Smooth muscle cell (in vitro differentiated cells): ENCODE measurements around the gene CDH18. TPM values are rescaled to one million over a fixed set of nuclear protein-coding genes. Genes with fewer than 3 reads are reported as not detected.
A peak's percentile ranks its signal among the peaks of the same experiment; 100 is the strongest.

ENCODE experiments used
- DNase-seq: peaks from one replicate; lab custom pipeline; 2025; ENCODE audit not compliant: unreplicated experiment; lab: John Stamatoyannopoulos, UW
- H2AFZ ChIP-seq: fragments of 200-600 bp; sonication (generic); 2 replicates; pipeline ENCODE4 v1.6.0; 2016; ENCODE audit warnings: antibody characterized with exemption, low read depth, mild to moderate bottlenecking
- H3F3A ChIP-seq: fragments of 200-600 bp; sonication (generic); 2 replicates; pipeline ENCODE4 v1.6.0; 2017; ENCODE audit warnings: antibody characterized with exemption, low read depth
- H3K27ac ChIP-seq: fragments of 200-600 bp; sonication (generic); 2 replicates; pipeline ENCODE4 v1.5.1; 2016; ENCODE audit warnings: low read depth, mild to moderate bottlenecking
- H3K27me3 ChIP-seq: fragments of 200-600 bp; sonication (generic); 2 replicates; pipeline ENCODE4 v1.6.1; 2016; ENCODE audit warnings: low read depth, mild to moderate bottlenecking
- H3K36me3 ChIP-seq: fragments of 200-600 bp; sonication (generic); 2 replicates; pipeline ENCODE4 v1.5.1; 2016; ENCODE audit warnings: low read depth
- H3K4me1 ChIP-seq: fragments of 200-600 bp; sonication (generic); 2 replicates; pipeline ENCODE4 v1.5.1; 2016; ENCODE audit warnings: low read depth
- H3K4me2 ChIP-seq: fragments of 200-600 bp; sonication (generic); 2 replicates; pipeline ENCODE4 v1.6.0; 2016; ENCODE audit warnings: mild to moderate bottlenecking
- H3K4me3 ChIP-seq: fragments of 200-600 bp; sonication (generic); 2 replicates; pipeline ENCODE4 v1.5.1; 2016; ENCODE audit warnings: mild to moderate bottlenecking
- H3K79me2 ChIP-seq: fragments of 200-600 bp; sonication (generic); 2 replicates; pipeline ENCODE4 v1.6.0; 2016; ENCODE audit warnings: low read depth, mild to moderate bottlenecking
- H3K9ac ChIP-seq: fragments of 200-600 bp; sonication (generic); 2 replicates; pipeline ENCODE4 v1.6.0; 2016; ENCODE audit warnings: low read depth
- H3K9me3 ChIP-seq: fragments of 200-600 bp; sonication (generic); replicated peaks from 2 replicates; pipeline ENCODE4 v1.5.1; 2016; ENCODE audit warnings: low read depth
- H4K20me1 ChIP-seq: fragments of 200-600 bp; sonication (generic); 2 replicates; pipeline ENCODE4 v1.6.0; 2016; ENCODE audit warnings: low read depth
- WGBS: methylation state at CpG from one replicate; pipeline ENCODE4 v1.1.7; 2016; ENCODE audit warnings: low lambda C conversion rate; 5-methylcytosine and 5-hydroxymethylcytosine counted together
- polyA plus RNA-seq: library from polyadenylated mRNA; unstranded; fragments of >200 nt; fragmentation: Nextera tagmentation; extraction: Ambion mirVana; gene quantifications from 2 replicates; pipeline ENCODE4 v1.2.1, GENCODE V29; 2016
- total RNA-seq: library from RNA; depleted of rRNA; stranded (reverse); fragments of >200 nt; gene quantifications from 2 replicates; pipeline ENCODE4 v1.2.3, GENCODE V29; 2014
- TF ChIP-seq, protein P1 (sequence below): fragments of 200-600 bp; sonication (generic); IDR thresholded peaks from 2 replicates; pipeline ENCODE4 v1.5.1; 2017; ENCODE audit warnings: borderline replicate concordance, mild to moderate bottlenecking, antibody characterized with exemption; ENCODE audit not compliant: insufficient read depth, poor library complexity, severe bottlenecking

The CDH18 gene
- total and polyA plus RNA-seq, 2 experiments from 2014 or later = 0.13 TPM; not detected in 1

DNA sequence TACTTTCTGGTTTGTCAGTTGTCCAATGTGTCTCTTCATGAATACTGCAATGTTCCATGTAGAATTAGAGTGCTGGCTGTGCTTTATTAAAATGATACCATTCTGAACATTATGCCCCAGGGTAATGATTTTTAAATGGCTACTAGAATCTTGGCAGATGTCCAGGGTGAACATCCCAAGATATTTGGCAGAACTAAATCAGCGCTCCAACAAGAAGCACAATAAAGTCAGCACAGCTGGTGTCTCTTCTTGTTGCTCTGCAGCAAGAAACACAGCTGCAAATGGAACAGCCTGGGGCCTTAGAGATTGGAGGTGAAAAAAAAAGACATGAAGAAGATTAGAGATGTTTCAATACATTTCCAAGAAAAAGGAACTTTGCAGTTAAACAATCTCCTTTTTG is 248.3 kb downstream of the CDH18 start:
- Histone ChIP-seq H2AFZ (no peak overlapping the region), H3K9me3 (no peaks in the 10 kb centered on the region), H4K20me1 (no peaks in the 10 kb centered on the region), H3F3A (no peaks in the 10 kb centered on the region), H3K4me2 (no peak overlapping the region), H3K79me2 (no peaks in the 10 kb centered on the region), H3K27me3 (no peaks in the 10 kb centered on the region), H3K4me3 (no peak overlapping the region), H3K27ac (no peak overlapping the region), H3K36me3 (no peaks in the 10 kb centered on the region), H3K4me1 (no peaks in the 10 kb centered on the region), H3K9ac (no peak overlapping the region)
- WGBS = 64% methylated on average over 1 of the region's 1 CpG
- no peak for DNase-seq
- TF ChIP-seq, protein P1, sequence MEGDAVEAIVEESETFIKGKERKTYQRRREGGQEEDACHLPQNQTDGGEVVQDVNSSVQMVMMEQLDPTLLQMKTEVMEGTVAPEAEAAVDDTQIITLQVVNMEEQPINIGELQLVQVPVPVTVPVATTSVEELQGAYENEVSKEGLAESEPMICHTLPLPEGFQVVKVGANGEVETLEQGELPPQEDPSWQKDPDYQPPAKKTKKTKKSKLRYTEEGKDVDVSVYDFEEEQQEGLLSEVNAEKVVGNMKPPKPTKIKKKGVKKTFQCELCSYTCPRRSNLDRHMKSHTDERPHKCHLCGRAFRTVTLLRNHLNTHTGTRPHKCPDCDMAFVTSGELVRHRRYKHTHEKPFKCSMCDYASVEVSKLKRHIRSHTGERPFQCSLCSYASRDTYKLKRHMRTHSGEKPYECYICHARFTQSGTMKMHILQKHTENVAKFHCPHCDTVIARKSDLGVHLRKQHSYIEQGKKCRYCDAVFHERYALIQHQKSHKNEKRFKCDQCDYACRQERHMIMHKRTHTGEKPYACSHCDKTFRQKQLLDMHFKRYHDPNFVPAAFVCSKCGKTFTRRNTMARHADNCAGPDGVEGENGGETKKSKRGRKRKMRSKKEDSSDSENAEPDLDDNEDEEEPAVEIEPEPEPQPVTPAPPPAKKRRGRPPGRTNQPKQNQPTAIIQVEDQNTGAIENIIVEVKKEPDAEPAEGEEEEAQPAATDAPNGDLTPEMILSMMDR = no peak

DNA sequence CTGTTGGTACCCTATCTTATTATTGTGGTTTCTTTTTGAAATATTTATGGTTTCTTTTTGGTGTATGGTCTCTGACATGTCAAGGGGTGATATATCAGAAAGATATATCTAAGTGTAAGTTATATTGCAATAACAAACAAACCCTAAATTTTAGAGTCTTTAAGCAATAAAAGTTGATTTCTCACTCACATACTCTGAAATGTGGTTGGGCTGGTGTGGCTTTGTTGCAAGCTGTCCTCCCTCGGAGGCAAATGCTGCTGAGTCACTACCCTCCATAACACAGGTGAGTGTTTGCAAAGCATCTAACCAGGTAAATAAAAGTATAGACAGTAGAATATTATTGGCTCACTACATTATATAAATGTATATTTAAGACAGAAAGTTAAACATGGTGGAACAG is 253.2 kb downstream of the CDH18 start:
- Histone ChIP-seq H3F3A (no peaks in the 10 kb centered on the region), H3K27me3 (no peaks in the 10 kb centered on the region), H2AFZ (no peak overlapping the region), H3K9ac (no peak overlapping the region), H3K36me3 (no peaks in the 10 kb centered on the region), H3K27ac (no peak overlapping the region), H3K4me3 (no peak overlapping the region), H3K9me3 (no peaks in the 10 kb centered on the region), H4K20me1 (no peaks in the 10 kb centered on the region), H3K4me1 (no peaks in the 10 kb centered on the region), H3K79me2 (no peaks in the 10 kb centered on the region), H3K4me2 (no peak overlapping the region)
- WGBS = 47% methylated on average over 1 of the region's 1 CpG
- no peak for DNase-seq
- TF ChIP-seq, protein P1 = no peak

DNA sequence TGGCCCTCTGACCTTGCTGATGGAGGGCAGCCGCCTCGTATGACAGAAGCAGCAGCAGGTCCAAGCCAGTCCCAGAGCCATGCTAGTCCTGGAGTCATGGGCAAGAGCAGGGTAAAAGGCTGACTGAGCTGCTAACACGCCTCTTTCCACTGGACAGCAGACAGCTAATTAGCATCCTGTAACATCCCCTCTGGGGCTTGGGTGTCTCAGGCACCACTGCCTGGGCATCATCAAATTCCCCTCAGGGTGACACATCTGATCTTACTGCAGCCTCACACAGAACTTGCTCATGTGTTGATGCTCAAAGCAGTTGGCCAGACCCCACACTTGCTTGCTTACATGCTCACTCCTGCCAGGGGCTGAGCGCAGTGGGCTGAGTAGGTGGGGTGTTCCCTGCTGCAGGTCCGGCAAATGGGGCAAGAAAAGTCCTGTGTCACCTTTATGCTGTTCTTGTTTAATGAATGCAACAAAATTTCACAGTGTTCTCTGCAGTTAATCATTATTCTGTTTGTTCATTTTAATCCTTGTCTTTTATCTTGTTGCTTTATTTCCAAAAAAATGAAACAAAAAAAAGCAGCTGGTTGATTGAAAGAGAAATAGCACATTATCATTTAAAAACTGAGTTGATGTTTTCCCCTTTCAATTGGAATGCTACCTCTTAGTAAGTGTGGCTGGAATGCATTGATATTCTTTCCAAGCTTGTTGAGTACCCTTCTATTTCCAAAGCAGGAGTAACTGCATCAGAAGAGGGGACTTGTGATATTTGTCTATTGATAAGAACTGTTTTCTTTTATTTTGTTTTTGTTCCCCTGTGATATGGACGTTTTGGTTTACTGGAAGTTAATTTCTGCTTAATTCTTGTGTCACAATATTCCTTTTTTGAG is 254.1 kb downstream of the CDH18 start:
- Histone ChIP-seq H3K9me3 (no peaks in the 10 kb centered on the region), H3K27me3 (no peaks in the 10 kb centered on the region), H3F3A (no peaks in the 10 kb centered on the region), H3K4me2 (no peak overlapping the region), H3K27ac (no peak overlapping the region), H2AFZ (no peak overlapping the region), H3K9ac (no peak overlapping the region), H3K4me3 (no peak overlapping the region), H3K4me1 (no peaks in the 10 kb centered on the region), H3K36me3 (no peaks in the 10 kb centered on the region), H3K79me2 (no peaks in the 10 kb centered on the region), H4K20me1 (no peaks in the 10 kb centered on the region)
- no peak for DNase-seq
- WGBS = 61% methylated on average over 6 of the region's 6 CpGs
- TF ChIP-seq, protein P1 = no peak

DNA sequence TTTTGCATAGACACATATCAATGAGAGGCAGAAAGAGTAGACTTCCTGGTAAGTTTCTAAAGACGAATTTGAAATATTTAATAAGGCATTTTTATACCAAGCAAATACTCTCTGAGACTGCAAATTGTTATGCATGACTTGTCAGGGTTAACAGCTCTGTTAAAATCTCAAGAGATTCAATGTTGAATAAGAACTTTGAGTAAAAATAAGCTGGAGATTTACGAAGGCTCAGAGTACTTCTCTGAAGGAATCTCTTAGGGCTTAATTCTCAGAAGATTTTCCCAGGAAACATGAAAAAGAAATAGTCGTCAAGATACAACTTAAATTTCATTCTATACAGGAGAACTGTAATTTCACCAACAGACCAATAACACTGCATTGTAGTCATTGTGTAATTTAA is 259.4 kb downstream of the CDH18 start:
- no peak overlapping the region for H3K4me3 ChIP-seq
- TF ChIP-seq, protein P1 = no peak
- 57% methylated on average over 3 of the region's 3 CpGs for WGBS
- H3K9ac ChIP-seq = no peak overlapping the region
- no peaks in the 10 kb centered on the region for H3K79me2 ChIP-seq
- no peaks in the 10 kb centered on the region for H3K27me3 ChIP-seq
- H3F3A ChIP-seq = no peaks in the 10 kb centered on the region
- no peak overlapping the region for H3K27ac ChIP-seq
- H4K20me1 ChIP-seq = no peaks in the 10 kb centered on the region
- H2AFZ ChIP-seq = peak overlapping the region; percentile 58
- no peak overlapping the region for H3K4me2 ChIP-seq
- H3K9me3 ChIP-seq = no peaks in the 10 kb centered on the region
- DNase-seq = no peak
- no peaks in the 10 kb centered on the region for H3K36me3 ChIP-seq
- H3K4me1 ChIP-seq = no peaks in the 10 kb centered on the region
